CD4-positive, alpha-beta T cell treated with Interleukin-6 for 4 hours (primary cell): ENCODE results near the gene CCNG2.

Experiments used
- DNase-seq: peaks from one replicate; pipeline ENCODE4 v3.0.0-alpha.2; 2020; ENCODE audit warnings: mixed read lengths

The CCNG2 gene

DNA sequence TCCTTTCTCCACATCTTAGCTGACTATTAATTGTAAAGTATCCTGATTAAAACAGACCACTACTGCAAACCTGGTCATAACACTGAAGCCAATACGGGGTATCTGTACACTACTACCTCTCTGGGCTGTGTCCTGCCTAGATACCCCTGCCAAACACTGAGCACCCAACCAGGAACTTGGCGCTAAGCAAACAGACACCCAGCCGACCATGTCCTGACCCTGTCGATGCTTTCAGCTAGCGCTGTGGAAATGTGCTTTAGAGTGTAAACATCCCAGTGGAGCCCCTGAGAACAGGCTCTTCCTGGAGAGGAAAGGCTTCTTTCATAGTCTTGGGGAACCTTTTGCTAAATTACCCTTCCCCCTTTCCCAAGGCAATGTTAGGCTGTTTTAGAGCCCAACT lies 52.9 kb downstream of the CCNG2 start:
- DNase-seq = no peak

DNA sequence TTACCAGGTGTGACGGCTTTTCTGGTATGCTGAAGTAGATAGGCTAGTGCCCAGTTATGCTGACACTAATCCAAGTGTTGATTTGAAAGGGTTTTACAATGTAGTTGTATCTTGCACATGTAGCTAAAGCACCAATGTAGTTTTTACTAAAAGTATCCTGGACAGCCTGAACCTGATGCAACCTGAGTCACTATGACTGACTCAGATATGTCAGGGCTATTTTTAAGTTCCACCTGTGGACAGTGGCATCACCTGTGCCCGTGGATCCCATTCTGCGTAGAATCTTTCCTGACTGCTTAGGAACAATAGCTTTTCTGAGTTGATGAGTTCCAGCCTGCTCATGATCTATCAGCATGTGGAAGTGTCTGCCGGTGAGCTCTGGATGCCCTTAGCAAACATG lies 58.1 kb downstream of the CCNG2 start:
- no peak for DNase-seq

DNA sequence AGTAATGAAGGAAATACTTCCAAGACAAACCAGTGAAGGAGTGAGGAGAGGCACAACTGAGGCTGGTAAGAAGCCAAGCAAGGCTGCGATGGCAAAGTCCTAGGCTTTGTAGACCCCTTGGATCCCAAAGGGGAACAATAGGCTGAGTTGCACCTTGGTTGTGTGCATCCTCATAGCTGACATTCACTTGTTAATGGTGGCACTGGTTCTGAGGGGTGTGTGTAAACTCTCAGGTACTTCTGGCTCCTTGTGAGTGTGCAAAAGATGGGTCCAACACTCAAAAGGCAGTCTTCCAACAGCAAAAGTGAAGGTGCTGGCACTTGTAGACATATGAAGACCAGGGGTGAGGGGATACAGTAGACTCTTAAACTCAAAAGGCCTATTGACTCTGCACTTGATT lies 60.5 kb downstream of the CCNG2 start:
- no peak for DNase-seq

GRCh38 chr4:77219266-77219665 lies 62.3 kb downstream of the CCNG2 start:
- no peak for DNase-seq
